ENCODE measurements around the gene MAPKAPK5.
"Not testable (repeated sequence)": the region's sequence is repeated elsewhere in the genome, so short reads cannot be mapped to it uniquely, and the experiment has no call there.

MAPKAPK5 gene

GRCh38 chr12:111841750-111842555, at the start of gene MAPKAPK5:
Gene MAPKAPK5 (plus strand): TSS chr12:111842228. CDS start chr12:111842734, 506 bp downstream.
- peak; percentile 96 for DNase-seq

GRCh38 chr12:111792856-111793235, 49.2 kb upstream of the MAPKAPK5 start:
- no peak for DNase-seq

- no peak for DNase-seq
Measured at GRCh38 chr12:111798182-111798581, 43.8 kb upstream of the MAPKAPK5 start.

- DNase-seq = no peak
Measured at GRCh38 chr12:111799758-111800157, 42.3 kb upstream of the MAPKAPK5 start.

- no peak for DNase-seq
Measured at GRCh38 chr12:111803038-111803626, 38.9 kb upstream of the MAPKAPK5 start.

- DNase-seq = no peak
Measured at GRCh38 chr12:111803851-111804250, 38.2 kb upstream of the MAPKAPK5 start.

GRCh38 chr12:111806304-111806703, 35.7 kb upstream of the MAPKAPK5 start:
- no peak for DNase-seq

GRCh38 chr12:111807232-111807631, 34.8 kb upstream of the MAPKAPK5 start:
- no peak for DNase-seq

GRCh38 chr12:111812881-111813741, 28.9 kb upstream of the MAPKAPK5 start:
- DNase-seq = peak; percentile 76

GRCh38 chr12:111816065-111816615, 25.9 kb upstream of the MAPKAPK5 start:
- DNase-seq = no peak

- DNase-seq = not testable (repeated sequence)
Measured at GRCh38 chr12:111816898-111817297, 25.1 kb upstream of the MAPKAPK5 start.

GRCh38 chr12:111818340-111818739, 23.7 kb upstream of the MAPKAPK5 start:
- no peak for DNase-seq

GRCh38 chr12:111819191-111820158, 22.6 kb upstream of the MAPKAPK5 start:
- DNase-seq = no peak

GRCh38 chr12:111820828-111821227, 21.2 kb upstream of the MAPKAPK5 start:
- DNase-seq = not testable (repeated sequence)

- DNase-seq = no peak
Measured at GRCh38 chr12:111822886-111823285, 19.1 kb upstream of the MAPKAPK5 start.

- DNase-seq = no peak
Measured at GRCh38 chr12:111823891-111824290, 18.1 kb upstream of the MAPKAPK5 start.

- not testable (repeated sequence) for DNase-seq
Measured at GRCh38 chr12:111824312-111824711, 17.7 kb upstream of the MAPKAPK5 start.

- DNase-seq = no peak
Measured at GRCh38 chr12:111825509-111825908, 16.5 kb upstream of the MAPKAPK5 start.

- no peak for DNase-seq
Measured at GRCh38 chr12:111826316-111826715, 15.7 kb upstream of the MAPKAPK5 start.

- DNase-seq = no peak
Measured at GRCh38 chr12:111826992-111827391, 15.0 kb upstream of the MAPKAPK5 start.

GRCh38 chr12:111827907-111828306, 14.1 kb upstream of the MAPKAPK5 start:
- DNase-seq = no peak

Measured in activated CD4-positive, alpha-beta T cell treated with anti-CD3 and anti-CD28 coated beads, Interleukin-2, amount 50 U/mL, for 16 hours (primary cell).